K562 (cell line): ENCODE measurements around the gene TRIO.

Source experiments
- EP400 ChIP-seq: fragments of 450-650 bp; IDR thresholded peaks from 2 replicates; pipeline ENCODE4 v1.6.1; 2017; ENCODE audit warnings: antibody characterized with exemption, mild to moderate bottlenecking, moderate library complexity
- FOXM1 ChIP-seq, 2 experiments: fragments of 450-650 bp in 1 of 2; sonication (generic) in 1 of 2; formaldehyde crosslinking in 1 of 2; IDR thresholded peaks; 2 replicates each; pipeline versions ENCODE4 v1.6.1 to v1.9.0; 2017 to 2022; ENCODE audit warnings: low read depth in 2 of 2, mild to moderate bottlenecking in 2 of 2, missing genetic modification reagents in 1 of 2, moderate library complexity in 1 of 2
- ILK ChIP-seq: fragments of 450-650 bp; IDR thresholded peaks from 2 replicates; pipeline ENCODE4 v1.6.1; 2016; ENCODE audit warnings: missing genetic modification characterization, low read depth, mild to moderate bottlenecking, missing compliant biosample characterization, moderate library complexity, borderline replicate concordance
- KLF10 ChIP-seq: fragments of 250-450 bp; sonication (Bioruptor Pico); IDR thresholded peaks from 2 replicates; pipeline ENCODE4 v1.6.1; 2021; ENCODE audit warnings: matching md5 sums
- RAD21 ChIP-seq, 2 experiments: fragments of 250-450 bp in 1 of 2; fragments of 450-650 bp in 1 of 2; sonication (Bioruptor Pico) in 1 of 2; formaldehyde crosslinking in 1 of 2; IDR thresholded peaks in 1 of 2; conservative IDR thresholded peaks in 1 of 2; 2 replicates each; pipeline versions ENCODE4 v1.4.0 to v1.8.0; 2020 to 2022; ENCODE audit warnings: mild to moderate bottlenecking in 2 of 2, moderate library complexity in 1 of 2
- STAT5A ChIP-seq: IDR thresholded peaks from 2 replicates; pipeline ENCODE4 v1.6.1; 2012; ENCODE audit warnings: low read length, inconsistent platforms, borderline replicate concordance
- ZFP36 ChIP-seq: fragments of 150-350 bp; IDR thresholded peaks from 2 replicates; pipeline ENCODE4 v1.6.1; 2018; ENCODE audit warnings: low read length, low read depth; ENCODE audit not compliant: partially characterized antibody
- ZSCAN29 ChIP-seq: fragments of 450-650 bp; IDR thresholded peaks from 2 replicates; pipeline ENCODE4 v1.6.1; 2017
- TF ChIP-seq, protein P1 (sequence below), 2 experiments: fragments of 450-650 bp in 1 of 2; sonication (generic) in 1 of 2; formaldehyde crosslinking in 1 of 2; IDR thresholded peaks in 1 of 2; conservative IDR thresholded peaks in 1 of 2; 2 replicates each; pipeline versions ENCODE4 v1.6.1 to v1.8.1; 2016 to 2023; ENCODE audit warnings: mild to moderate bottlenecking in 2 of 2, moderate library complexity in 2 of 2, inconsistent platforms in 1 of 2, missing genetic modification reagents in 1 of 2
- TF ChIP-seq, protein P2 (sequence below): IDR thresholded peaks from 3 replicates; pipeline ENCODE4 v1.6.1; 2011; ENCODE audit warnings: borderline replicate concordance, mild to moderate bottlenecking; ENCODE audit not compliant: insufficient read length, insufficient read depth
- TF ChIP-seq, protein P3 (sequence below): fragments of 200-800 bp; sonication (Bioruptor generic); IDR thresholded peaks from 2 replicates; pipeline ENCODE4 v1.6.1; 2016; ENCODE audit warnings: missing genetic modification characterization, missing compliant biosample characterization
- TF ChIP-seq, protein P4 (sequence below): sonication (generic); formaldehyde crosslinking; IDR thresholded peaks from 2 replicates; pipeline ENCODE4 v1.5.0; 2020; ENCODE audit warnings: missing genetic modification reagents
- TF ChIP-seq, protein P5 (sequence below), 3 experiments: IDR thresholded peaks in 2 of 3; conservative IDR thresholded peaks in 1 of 3; 2 replicates each; pipeline ENCODE4 v1.5.1; 2011 to 2012; ENCODE audit warnings: low read length in 3 of 3, mild to moderate bottlenecking in 3 of 3, control low read depth in 2 of 3, improper control_type of control experiment in 1 of 3, inconsistent platforms in 1 of 3, low read depth in 1 of 3, mixed read lengths in 1 of 3, moderate library complexity in 1 of 3; ENCODE audit not compliant: insufficient read depth in 2 of 3

DNA sequence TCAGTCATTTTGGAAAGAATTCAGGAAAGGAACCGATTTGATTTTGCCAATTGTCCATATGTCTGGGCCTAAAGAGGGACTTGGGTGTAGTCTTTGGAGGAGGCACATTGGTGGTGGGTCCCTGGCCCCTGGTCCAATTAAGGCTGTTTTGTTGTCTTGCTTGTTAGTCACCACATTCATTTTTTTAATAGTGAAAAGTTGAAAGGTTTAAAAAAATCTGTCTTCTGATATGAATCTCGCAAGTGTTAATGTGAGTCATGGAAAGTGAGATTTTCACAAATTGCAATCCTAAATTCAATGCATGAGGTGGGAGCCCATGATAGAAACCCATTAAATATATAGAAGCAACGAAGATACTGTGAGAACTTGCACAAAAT is 272.5 kb downstream of the TRIO start:
- TF ChIP-seq, protein P1, sequence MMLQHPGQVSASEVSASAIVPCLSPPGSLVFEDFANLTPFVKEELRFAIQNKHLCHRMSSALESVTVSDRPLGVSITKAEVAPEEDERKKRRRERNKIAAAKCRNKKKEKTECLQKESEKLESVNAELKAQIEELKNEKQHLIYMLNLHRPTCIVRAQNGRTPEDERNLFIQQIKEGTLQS (IDR thresholded peaks at IDR 0.05): no peak
- TF ChIP-seq, protein P1 (CRISPR knock-in tag; conservative IDR thresholded peaks at IDR 0.05): no peak
- TF ChIP-seq, protein P2, sequence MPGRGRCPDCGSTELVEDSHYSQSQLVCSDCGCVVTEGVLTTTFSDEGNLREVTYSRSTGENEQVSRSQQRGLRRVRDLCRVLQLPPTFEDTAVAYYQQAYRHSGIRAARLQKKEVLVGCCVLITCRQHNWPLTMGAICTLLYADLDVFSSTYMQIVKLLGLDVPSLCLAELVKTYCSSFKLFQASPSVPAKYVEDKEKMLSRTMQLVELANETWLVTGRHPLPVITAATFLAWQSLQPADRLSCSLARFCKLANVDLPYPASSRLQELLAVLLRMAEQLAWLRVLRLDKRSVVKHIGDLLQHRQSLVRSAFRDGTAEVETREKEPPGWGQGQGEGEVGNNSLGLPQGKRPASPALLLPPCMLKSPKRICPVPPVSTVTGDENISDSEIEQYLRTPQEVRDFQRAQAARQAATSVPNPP: no peak
- TF ChIP-seq KLF10 (CRISPR knock-in tag) (no peak), STAT5A (no peak), ZSCAN29 (no peak), RAD21 (CRISPR knock-in tag; conservative IDR thresholded peaks at IDR 0.05 in 1 of 2, IDR thresholded peaks at IDR 0.05 in 1 of 2) (no peak), ILK (tag) (no peak), EP400 (no peak), FOXM1 (IDR thresholded peaks at IDR 0.05; ENCODE audit: low read depth) (no peak), FOXM1 (CRISPR knock-in tag; IDR thresholded peaks at IDR 0.05; ENCODE audit: low read depth) (no peak), ZFP36 (no peak)
- TF ChIP-seq, protein P3, sequence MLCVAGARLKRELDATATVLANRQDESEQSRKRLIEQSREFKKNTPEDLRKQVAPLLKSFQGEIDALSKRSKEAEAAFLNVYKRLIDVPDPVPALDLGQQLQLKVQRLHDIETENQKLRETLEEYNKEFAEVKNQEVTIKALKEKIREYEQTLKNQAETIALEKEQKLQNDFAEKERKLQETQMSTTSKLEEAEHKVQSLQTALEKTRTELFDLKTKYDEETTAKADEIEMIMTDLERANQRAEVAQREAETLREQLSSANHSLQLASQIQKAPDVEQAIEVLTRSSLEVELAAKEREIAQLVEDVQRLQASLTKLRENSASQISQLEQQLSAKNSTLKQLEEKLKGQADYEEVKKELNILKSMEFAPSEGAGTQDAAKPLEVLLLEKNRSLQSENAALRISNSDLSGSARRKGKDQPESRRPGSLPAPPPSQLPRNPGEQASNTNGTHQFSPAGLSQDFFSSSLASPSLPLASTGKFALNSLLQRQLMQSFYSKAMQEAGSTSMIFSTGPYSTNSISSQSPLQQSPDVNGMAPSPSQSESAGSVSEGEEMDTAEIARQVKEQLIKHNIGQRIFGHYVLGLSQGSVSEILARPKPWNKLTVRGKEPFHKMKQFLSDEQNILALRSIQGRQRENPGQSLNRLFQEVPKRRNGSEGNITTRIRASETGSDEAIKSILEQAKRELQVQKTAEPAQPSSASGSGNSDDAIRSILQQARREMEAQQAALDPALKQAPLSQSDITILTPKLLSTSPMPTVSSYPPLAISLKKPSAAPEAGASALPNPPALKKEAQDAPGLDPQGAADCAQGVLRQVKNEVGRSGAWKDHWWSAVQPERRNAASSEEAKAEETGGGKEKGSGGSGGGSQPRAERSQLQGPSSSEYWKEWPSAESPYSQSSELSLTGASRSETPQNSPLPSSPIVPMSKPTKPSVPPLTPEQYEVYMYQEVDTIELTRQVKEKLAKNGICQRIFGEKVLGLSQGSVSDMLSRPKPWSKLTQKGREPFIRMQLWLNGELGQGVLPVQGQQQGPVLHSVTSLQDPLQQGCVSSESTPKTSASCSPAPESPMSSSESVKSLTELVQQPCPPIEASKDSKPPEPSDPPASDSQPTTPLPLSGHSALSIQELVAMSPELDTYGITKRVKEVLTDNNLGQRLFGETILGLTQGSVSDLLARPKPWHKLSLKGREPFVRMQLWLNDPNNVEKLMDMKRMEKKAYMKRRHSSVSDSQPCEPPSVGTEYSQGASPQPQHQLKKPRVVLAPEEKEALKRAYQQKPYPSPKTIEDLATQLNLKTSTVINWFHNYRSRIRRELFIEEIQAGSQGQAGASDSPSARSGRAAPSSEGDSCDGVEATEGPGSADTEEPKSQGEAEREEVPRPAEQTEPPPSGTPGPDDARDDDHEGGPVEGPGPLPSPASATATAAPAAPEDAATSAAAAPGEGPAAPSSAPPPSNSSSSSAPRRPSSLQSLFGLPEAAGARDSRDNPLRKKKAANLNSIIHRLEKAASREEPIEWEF (CRISPR knock-in tag): no peak
- TF ChIP-seq, protein P4, sequence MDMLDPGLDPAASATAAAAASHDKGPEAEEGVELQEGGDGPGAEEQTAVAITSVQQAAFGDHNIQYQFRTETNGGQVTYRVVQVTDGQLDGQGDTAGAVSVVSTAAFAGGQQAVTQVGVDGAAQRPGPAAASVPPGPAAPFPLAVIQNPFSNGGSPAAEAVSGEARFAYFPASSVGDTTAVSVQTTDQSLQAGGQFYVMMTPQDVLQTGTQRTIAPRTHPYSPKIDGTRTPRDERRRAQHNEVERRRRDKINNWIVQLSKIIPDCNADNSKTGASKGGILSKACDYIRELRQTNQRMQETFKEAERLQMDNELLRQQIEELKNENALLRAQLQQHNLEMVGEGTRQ (CRISPR knock-in tag): no peak
- TF ChIP-seq, protein P5, sequence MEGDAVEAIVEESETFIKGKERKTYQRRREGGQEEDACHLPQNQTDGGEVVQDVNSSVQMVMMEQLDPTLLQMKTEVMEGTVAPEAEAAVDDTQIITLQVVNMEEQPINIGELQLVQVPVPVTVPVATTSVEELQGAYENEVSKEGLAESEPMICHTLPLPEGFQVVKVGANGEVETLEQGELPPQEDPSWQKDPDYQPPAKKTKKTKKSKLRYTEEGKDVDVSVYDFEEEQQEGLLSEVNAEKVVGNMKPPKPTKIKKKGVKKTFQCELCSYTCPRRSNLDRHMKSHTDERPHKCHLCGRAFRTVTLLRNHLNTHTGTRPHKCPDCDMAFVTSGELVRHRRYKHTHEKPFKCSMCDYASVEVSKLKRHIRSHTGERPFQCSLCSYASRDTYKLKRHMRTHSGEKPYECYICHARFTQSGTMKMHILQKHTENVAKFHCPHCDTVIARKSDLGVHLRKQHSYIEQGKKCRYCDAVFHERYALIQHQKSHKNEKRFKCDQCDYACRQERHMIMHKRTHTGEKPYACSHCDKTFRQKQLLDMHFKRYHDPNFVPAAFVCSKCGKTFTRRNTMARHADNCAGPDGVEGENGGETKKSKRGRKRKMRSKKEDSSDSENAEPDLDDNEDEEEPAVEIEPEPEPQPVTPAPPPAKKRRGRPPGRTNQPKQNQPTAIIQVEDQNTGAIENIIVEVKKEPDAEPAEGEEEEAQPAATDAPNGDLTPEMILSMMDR (IDR thresholded peaks at IDR 0.05 in 2 of 3, conservative IDR thresholded peaks at IDR 0.05 in 1 of 3; ENCODE audit: insufficient read depth in 2 of 3, low read depth in 1 of 3, low read length in 3 of 3): no peak
